ENCODE data around the gene SRGAP1. TPM values are rescaled to one million over a fixed set of nuclear protein-coding genes. Genes with fewer than 3 reads are reported as not detected.
A peak's percentile ranks its signal among the peaks of the same experiment; 100 is the strongest.

The SRGAP1 gene
- total RNA-seq, 1 donor from 2014 or later: 49.3 TPM

GRCh38 chr12:64147011-64147631, 302.6 kb downstream of the SRGAP1 start:
- no peak for DNase-seq (ENCODE audit: low spot score)
- no peak overlapping the region for H3K4me3 Mint-ChIP-seq (ENCODE audit: unreplicated experiment)
- H3K4me1 Mint-ChIP-seq (ENCODE audit: unreplicated experiment): peaks cover 5% of the 10 kb centered on the region
- H3K27ac Mint-ChIP-seq (ENCODE audit: unreplicated experiment): peak overlapping the region; percentile 73
- no peaks in the 10 kb centered on the region for H3K9me3 Mint-ChIP-seq (ENCODE audit: unreplicated experiment)
- peaks cover 8% of the 10 kb centered on the region for H3K27me3 Mint-ChIP-seq (ENCODE audit: unreplicated experiment)
- H3K36me3 Mint-ChIP-seq (ENCODE audit: low read depth, unreplicated experiment): peaks cover 36% of the 10 kb centered on the region
- no peak for TF ChIP-seq CTCF (IDR thresholded peaks at IDR 0.05; ENCODE audit: unreplicated experiment)

GRCh38 chr12:64147875-64148274, 303.4 kb downstream of the SRGAP1 start:
- Mint-ChIP-seq H3K27me3 (ENCODE audit: unreplicated experiment) (peaks cover 8% of the 10 kb centered on the region), H3K4me1 (ENCODE audit: unreplicated experiment) (peaks cover 5% of the 10 kb centered on the region), H3K36me3 (ENCODE audit: low read depth, unreplicated experiment) (peaks cover 29% of the 10 kb centered on the region), H3K27ac (ENCODE audit: unreplicated experiment) (no peak overlapping the region), H3K4me3 (ENCODE audit: unreplicated experiment) (no peak overlapping the region), H3K9me3 (ENCODE audit: unreplicated experiment) (no peaks in the 10 kb centered on the region)
- no peak for TF ChIP-seq CTCF (IDR thresholded peaks at IDR 0.05; ENCODE audit: unreplicated experiment)
- DNase-seq (ENCODE audit: low spot score): no peak

- H3K36me3 Mint-ChIP-seq (ENCODE audit: low read depth, unreplicated experiment): no peaks in the 10 kb centered on the region
- peaks cover 2% of the 10 kb centered on the region for H3K27me3 Mint-ChIP-seq (ENCODE audit: unreplicated experiment)
- no peak overlapping the region for H3K4me3 Mint-ChIP-seq (ENCODE audit: unreplicated experiment)
- no peak overlapping the region for H3K27ac Mint-ChIP-seq (ENCODE audit: unreplicated experiment)
- TF ChIP-seq CTCF (IDR thresholded peaks at IDR 0.05; ENCODE audit: unreplicated experiment): no peak
- H3K4me1 Mint-ChIP-seq (ENCODE audit: unreplicated experiment): no peaks in the 10 kb centered on the region
- H3K9me3 Mint-ChIP-seq (ENCODE audit: unreplicated experiment): no peaks in the 10 kb centered on the region
- DNase-seq (ENCODE audit: low spot score): no peak
Observed at GRCh38 chr12:64154677-64155076, 310.2 kb downstream of the SRGAP1 start.

- no peaks in the 10 kb centered on the region for H3K27me3 Mint-ChIP-seq (ENCODE audit: unreplicated experiment)
- no peak for TF ChIP-seq CTCF (IDR thresholded peaks at IDR 0.05; ENCODE audit: unreplicated experiment)
- H3K9me3 Mint-ChIP-seq (ENCODE audit: unreplicated experiment): no peaks in the 10 kb centered on the region
- H3K27ac Mint-ChIP-seq (ENCODE audit: unreplicated experiment): no peak overlapping the region
- no peaks in the 10 kb centered on the region for H3K4me1 Mint-ChIP-seq (ENCODE audit: unreplicated experiment)
- no peak overlapping the region for H3K4me3 Mint-ChIP-seq (ENCODE audit: unreplicated experiment)
- DNase-seq (ENCODE audit: low spot score): no peak
- H3K36me3 Mint-ChIP-seq (ENCODE audit: low read depth, unreplicated experiment): no peaks in the 10 kb centered on the region
Observed at GRCh38 chr12:64157110-64157509, 312.6 kb downstream of the SRGAP1 start.

- H3K9me3 Mint-ChIP-seq (ENCODE audit: unreplicated experiment): no peaks in the 10 kb centered on the region
- H3K36me3 Mint-ChIP-seq (ENCODE audit: low read depth, unreplicated experiment): no peaks in the 10 kb centered on the region
- no peak overlapping the region for H3K27ac Mint-ChIP-seq (ENCODE audit: unreplicated experiment)
- TF ChIP-seq CTCF (IDR thresholded peaks at IDR 0.05; ENCODE audit: unreplicated experiment): no peak
- H3K4me1 Mint-ChIP-seq (ENCODE audit: unreplicated experiment): no peaks in the 10 kb centered on the region
- no peak for DNase-seq (ENCODE audit: low spot score)
- no peak overlapping the region for H3K4me3 Mint-ChIP-seq (ENCODE audit: unreplicated experiment)
- H3K27me3 Mint-ChIP-seq (ENCODE audit: unreplicated experiment): no peaks in the 10 kb centered on the region
Observed at GRCh38 chr12:64160021-64160710, 315.7 kb downstream of the SRGAP1 start.

Data from endothelial cell (in vitro differentiated cells).